AG04450 (cell line): Measurements from ENCODE around the gene EXOSC7. TPM values are rescaled to one million over a fixed set of nuclear protein-coding genes. Genes with fewer than 3 reads are reported as not detected.

Experiments
- CTCF ChIA-PET: fragments of 300-600, 350-600 bp; formaldehyde crosslinking; extraction: SDS; loops from one replicate; lab custom pipeline; 2022; ENCODE audit warnings: antibody characterized with exemption, inconsistent platforms; lab: Charles Lee
- POLR2A ChIA-PET: fragments of 350-600 bp; formaldehyde crosslinking; extraction: SDS; loops from one replicate; lab custom pipeline; 2021; ENCODE audit warnings: antibody characterized with exemption, inconsistent platforms; lab: Yijun Ruan, JAX
- DNase-seq: peaks from one replicate; pipeline ENCODE4 v3.0.0-alpha.2; 2011; ENCODE audit warnings: low read depth, low spot score
- H3K27ac ChIP-seq: one replicate; pipeline ENCODE4 v1.5.1; 2012; ENCODE audit warnings: low read depth, low read length, control low read depth
- H3K27me3 ChIP-seq: one replicate; pipeline ENCODE4 v1.6.0; 2012; ENCODE audit warnings: low read length; ENCODE audit not compliant: control insufficient read depth, insufficient read depth
- H3K4me3 ChIP-seq: 2 replicates; pipeline ENCODE4 v1.5.1; 2011; ENCODE audit warnings: mild to moderate bottlenecking, low read depth, low read length, control low read depth
- H3K9me3 ChIP-seq: 2 replicates; pipeline ENCODE4 v1.5.1; 2012; ENCODE audit warnings: low read length; ENCODE audit not compliant: control insufficient read depth, insufficient read depth
- polyA plus RNA-seq: library from polyadenylated mRNA; depleted of rRNA; stranded (reverse); fragments of >200 nt; gene quantifications from 2 replicates; pipeline ENCODE4 v1.2.3, GENCODE V29; 2011
- TF ChIP-seq, protein P1 (sequence below): IDR thresholded peaks from 2 replicates; pipeline ENCODE4 v1.5.1; 2011; ENCODE audit warnings: low read depth, low read length, control low read depth, inconsistent platforms

Gene EXOSC7
- polyA plus RNA-seq, 1 experiment, result 70.6 TPM

DNA sequence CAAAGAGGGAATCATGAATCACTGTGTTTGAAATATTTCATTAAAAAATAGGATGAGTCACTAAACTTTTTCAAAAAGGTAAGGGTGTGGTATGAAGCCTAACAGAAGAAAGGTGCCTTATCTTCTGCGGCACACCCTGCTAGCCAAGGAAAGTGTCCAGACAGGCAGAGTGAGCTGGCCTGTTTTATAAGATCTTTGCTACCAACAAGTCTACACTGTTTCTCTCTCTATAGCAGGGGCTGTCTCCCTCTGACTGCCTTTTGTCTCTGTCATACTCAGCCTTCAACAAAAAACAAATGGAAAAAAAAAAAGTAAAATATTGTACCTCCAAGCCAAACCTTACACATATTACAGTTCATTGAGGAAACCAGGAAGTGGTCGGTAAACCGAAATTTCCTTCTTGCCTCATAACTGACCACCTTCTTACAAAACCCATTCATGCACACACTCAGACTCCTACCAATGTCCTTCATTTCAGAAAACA lies 9.2 kb upstream of the EXOSC7 start:
- CTCF ChIA-PET, result no interaction called here
- Histone ChIP-seq H3K9me3 (no peaks in the 10 kb centered on the region), H3K27ac (no peak overlapping the region), H3K27me3 (no peaks in the 10 kb centered on the region), H3K4me3 (no peak overlapping the region)
- TF ChIP-seq, protein P1, sequence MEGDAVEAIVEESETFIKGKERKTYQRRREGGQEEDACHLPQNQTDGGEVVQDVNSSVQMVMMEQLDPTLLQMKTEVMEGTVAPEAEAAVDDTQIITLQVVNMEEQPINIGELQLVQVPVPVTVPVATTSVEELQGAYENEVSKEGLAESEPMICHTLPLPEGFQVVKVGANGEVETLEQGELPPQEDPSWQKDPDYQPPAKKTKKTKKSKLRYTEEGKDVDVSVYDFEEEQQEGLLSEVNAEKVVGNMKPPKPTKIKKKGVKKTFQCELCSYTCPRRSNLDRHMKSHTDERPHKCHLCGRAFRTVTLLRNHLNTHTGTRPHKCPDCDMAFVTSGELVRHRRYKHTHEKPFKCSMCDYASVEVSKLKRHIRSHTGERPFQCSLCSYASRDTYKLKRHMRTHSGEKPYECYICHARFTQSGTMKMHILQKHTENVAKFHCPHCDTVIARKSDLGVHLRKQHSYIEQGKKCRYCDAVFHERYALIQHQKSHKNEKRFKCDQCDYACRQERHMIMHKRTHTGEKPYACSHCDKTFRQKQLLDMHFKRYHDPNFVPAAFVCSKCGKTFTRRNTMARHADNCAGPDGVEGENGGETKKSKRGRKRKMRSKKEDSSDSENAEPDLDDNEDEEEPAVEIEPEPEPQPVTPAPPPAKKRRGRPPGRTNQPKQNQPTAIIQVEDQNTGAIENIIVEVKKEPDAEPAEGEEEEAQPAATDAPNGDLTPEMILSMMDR, result no peak
- POLR2A ChIA-PET, result no interaction called here
- no peak for DNase-seq

DNA sequence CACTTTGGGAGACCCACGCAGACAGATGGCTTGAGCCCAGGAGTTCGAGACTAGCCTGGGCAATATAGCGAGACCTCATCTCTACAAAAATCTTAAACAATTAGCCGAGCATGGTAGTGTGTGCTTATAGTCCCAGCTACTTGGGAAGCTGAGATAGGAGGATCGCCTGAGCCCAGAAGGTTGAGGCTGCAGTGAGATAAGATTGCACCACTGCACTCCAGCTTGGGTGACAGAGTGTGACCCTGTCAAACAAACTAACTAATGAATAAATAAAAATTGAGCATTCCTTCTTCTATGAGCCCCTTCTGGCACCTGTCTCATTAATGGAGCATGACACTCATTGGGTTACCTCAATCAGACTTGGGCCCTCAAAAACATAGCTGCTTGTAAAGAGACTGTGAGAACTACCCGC lies 7.6 kb upstream of the EXOSC7 start:
- DNase-seq, result no peak
- no peaks in the 10 kb centered on the region for H3K9me3 ChIP-seq
- POLR2A ChIA-PET, result no interaction called here
- no peaks in the 10 kb centered on the region for H3K27me3 ChIP-seq
- TF ChIP-seq, protein P1, result no peak
- CTCF ChIA-PET, result no interaction called here
- H3K4me3 ChIP-seq, result no peak overlapping the region
- no peak overlapping the region for H3K27ac ChIP-seq

DNA sequence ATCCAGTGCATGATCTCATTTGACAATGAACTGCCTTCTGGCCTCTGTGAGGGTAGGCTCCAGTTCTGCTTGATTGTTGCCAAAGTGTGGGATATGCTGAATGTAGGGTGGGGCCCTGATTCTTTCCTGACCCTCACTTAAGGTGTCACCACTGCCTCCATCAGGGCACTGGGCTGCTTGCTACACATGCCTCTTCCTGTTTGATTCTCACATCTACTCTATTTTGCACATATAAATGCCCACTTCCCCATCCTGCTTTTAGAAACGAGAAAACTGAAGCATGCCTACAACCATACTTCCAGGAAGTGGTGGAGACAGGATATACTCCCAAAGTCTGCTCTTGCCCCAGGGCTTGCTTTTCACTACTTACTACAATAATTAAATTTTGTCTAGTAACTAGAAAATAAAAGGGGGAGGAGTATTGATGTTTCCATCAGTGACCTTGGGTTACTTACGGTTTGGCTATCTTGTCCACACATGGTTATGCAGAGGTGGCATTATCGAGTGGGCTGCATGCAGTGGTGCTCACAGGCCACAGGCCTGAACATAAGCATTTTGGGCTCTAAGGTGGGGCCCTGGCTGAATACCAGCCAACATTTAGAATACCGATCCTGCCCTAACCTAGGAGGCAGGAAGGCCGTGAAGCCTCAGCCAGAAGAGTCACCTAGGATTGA lies 6.8 kb upstream of the EXOSC7 start:
- CTCF ChIA-PET, result interaction anchor here (0.6 kb wide), 1 partner anchor 209 kb away, joined by 11 read pairs; no protein-coding TSS in a partner anchor
- TF ChIP-seq, protein P1, result no peak
- Histone ChIP-seq H3K27ac (no peak overlapping the region), H3K4me3 (no peak overlapping the region), H3K27me3 (no peaks in the 10 kb centered on the region), H3K9me3 (no peaks in the 10 kb centered on the region)
- POLR2A ChIA-PET, result no interaction called here
- DNase-seq, result no peak

DNA sequence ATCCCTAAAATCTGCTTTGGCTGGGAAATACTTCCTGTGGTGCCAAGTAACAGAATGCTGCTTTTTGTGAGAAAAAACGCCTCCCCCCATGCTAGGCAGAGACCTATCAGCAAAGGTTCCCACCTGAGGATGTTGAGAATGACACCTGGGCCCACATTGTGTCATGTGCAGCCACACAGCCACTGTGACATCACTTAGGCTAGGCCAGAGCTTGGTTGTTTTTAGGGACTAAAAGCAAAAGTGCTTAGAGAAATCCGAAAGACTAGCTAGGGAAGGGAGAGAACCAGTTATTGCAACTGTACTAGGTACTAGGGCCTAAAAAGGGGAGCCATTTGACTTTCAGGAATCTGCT lies 6.2 kb upstream of the EXOSC7 start:
- no peak for DNase-seq
- Histone ChIP-seq H3K27me3 (no peaks in the 10 kb centered on the region), H3K9me3 (no peaks in the 10 kb centered on the region), H3K4me3 (no peak overlapping the region), H3K27ac (no peak overlapping the region)
- TF ChIP-seq, protein P1, result no peak
- ChIA-PET POLR2A (no interaction called here), CTCF (no interaction called here)

DNA sequence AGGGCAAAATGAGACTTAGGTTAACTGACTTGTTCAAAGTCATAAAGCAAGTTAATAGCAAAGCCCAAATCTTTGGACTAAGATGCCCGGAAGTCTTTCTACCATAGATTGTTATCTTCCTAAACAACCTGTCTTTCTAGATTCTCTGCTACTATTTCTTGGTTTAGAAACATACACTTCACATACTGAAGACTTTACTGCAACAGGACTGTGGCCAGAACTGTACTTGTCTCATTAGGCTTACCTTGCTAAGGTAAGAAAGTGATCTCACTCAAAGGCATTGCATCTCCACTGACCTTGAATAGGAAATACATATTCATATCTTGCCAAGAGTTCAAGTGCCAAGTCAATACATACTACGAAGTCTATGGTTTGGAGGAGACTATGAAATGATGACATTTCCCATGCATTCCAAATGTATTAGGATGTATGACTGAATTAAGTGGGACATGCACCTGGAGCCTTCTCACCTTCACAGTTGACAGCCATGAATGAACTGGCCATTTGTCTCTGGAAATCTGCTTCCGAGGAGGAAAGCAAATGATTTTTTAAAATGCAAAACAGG lies 5.0 kb upstream of the EXOSC7 start:
- ChIA-PET POLR2A (no interaction called here), CTCF (no interaction called here)
- Histone ChIP-seq H3K4me3 (no peak overlapping the region), H3K9me3 (no peaks in the 10 kb centered on the region), H3K27me3 (no peaks in the 10 kb centered on the region), H3K27ac (no peak overlapping the region)
- TF ChIP-seq, protein P1, result no peak
- no peak for DNase-seq
